ENCODE results near the gene RHOG.

The RHOG gene

DNA sequence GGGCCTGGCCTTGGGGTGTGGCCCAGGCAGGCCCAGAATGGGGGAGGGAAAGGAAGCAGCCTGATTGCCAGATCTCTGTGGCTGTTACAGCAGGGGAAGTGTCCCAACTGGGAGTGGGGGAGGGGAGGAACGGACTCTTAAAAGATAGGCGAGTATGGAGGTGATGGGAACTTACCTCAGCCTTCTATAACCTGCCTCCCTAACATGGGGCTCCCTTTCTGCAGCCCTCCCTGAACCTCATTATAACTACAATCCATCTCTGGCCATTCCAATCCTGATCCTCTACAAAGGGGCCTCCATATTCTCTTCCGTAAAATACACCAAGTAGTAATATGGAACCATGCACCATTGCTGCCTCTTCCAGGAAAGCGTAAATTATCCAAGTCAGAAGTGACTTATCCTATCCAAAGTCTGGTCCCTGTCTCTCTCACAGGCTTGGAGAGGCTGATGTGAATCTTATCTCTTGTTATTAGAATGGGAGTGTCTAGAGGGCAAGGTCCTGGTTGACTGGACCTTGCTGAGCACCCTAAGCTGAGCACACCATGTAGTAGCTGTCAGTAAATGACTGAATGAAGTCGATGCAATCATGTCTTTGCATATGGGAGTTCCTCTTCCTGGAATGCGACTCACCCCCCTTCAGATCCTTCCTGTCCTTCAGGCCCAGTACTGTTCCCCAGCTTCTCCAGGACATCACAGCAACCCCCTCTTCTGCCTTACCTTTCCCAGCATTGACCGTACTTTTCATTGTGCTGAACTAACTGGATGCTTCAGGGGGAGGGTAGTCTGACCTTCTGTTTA lies 5.9 kb downstream of the RHOG start:
- H3K4me3 ChIP-seq (ENCODE audit: low read depth, low read length) = no peak overlapping the region
- TF ChIP-seq CTCF (IDR thresholded peaks at IDR 0.05; ENCODE audit: low read depth, low read length) = no peak

DNA sequence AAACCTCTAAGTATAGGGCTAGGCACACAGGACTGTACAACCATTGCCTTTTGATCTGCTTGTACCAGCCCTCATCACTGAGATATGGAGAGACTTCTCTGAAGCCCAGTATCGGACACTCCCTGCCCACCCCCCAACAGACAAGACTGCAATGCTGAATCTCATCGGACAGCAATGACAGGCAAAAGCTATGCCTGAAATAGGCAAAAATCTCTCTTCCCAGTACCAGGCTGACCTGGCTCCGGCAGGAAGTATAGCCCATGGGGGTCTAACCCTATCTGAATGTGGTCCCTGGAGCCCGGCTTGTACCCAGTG lies 6.5 kb downstream of the RHOG start:
- TF ChIP-seq CTCF (IDR thresholded peaks at IDR 0.05; ENCODE audit: low read depth, low read length) = no peak
- no peak overlapping the region for H3K4me3 ChIP-seq (ENCODE audit: low read depth, low read length)

- H3K4me3 ChIP-seq (ENCODE audit: low read depth, low read length) = no peak overlapping the region
- TF ChIP-seq CTCF (IDR thresholded peaks at IDR 0.05; ENCODE audit: low read depth, low read length) = no peak
Measured at GRCh38 chr11:3833449-3833848, 7.3 kb downstream of the RHOG start.

DNA sequence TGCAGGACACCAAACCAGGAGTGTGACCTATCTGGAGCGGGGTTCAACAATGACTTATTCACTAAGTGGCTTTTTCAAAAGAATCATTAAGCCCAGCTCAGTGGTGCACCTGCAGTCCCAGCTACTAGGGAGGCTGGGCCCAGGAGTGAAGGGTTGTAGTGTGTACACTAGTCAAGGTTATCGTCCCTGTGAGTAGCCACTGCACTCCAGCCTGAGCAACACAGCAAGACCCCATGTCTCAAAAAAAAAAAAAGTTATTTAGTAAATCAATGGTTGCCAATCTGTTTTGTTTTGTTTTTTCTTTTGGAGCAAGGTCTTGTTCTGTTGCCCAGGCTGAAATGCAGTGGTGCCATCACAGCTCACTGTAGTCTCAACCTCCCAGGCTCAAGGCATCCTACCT lies 7.9 kb downstream of the RHOG start:
- no peak for TF ChIP-seq CTCF (IDR thresholded peaks at IDR 0.05; ENCODE audit: low read depth, low read length)
- H3K4me3 ChIP-seq (ENCODE audit: low read depth, low read length) = no peak overlapping the region

GRCh38 chr11:3831378-3832239 lies 9.2 kb downstream of the RHOG start:
- no peak overlapping the region for H3K4me3 ChIP-seq (ENCODE audit: low read depth, low read length)
- TF ChIP-seq CTCF (IDR thresholded peaks at IDR 0.05; ENCODE audit: low read depth, low read length) = no peak

GRCh38 chr11:3830730-3831129 lies 10.0 kb downstream of the RHOG start:
- H3K4me3 ChIP-seq (ENCODE audit: low read depth, low read length) = no peak overlapping the region
- TF ChIP-seq CTCF (IDR thresholded peaks at IDR 0.05; ENCODE audit: low read depth, low read length) = no peak

DNA sequence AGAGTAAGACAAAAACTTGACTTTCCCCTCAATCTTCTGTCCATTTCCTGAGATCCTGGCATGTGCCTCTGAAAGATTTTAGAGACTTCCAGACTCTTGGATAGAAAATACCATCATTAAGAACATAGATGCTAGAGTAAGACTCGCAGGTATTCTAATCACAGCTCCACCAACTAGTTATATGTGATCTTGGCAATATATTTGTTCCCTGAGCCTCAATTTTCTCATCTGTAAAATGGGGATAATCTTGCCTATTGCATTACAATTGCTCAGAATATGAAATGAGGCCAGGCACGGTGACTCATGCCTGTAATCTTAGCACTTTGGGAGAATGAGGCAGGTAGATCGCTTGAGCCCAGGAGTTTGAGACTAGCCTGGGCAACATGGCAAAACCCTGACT lies 10.7 kb downstream of the RHOG start:
- H3K4me3 ChIP-seq (ENCODE audit: low read depth, low read length) = no peak overlapping the region
- TF ChIP-seq CTCF (IDR thresholded peaks at IDR 0.05; ENCODE audit: low read depth, low read length) = no peak
